Amniotic epithelial cell (primary cell): ENCODE measurements around the gene SESN1.
"Not testable (repeated sequence)": the region's sequence is repeated elsewhere in the genome, so short reads cannot be mapped to it uniquely, and the experiment has no call there.

Source experiments
- DNase-seq: peaks from one replicate; pipeline ENCODE4 v3.0.0-alpha.2; 2010; ENCODE audit warnings: low read depth

SESN1 gene

DNA sequence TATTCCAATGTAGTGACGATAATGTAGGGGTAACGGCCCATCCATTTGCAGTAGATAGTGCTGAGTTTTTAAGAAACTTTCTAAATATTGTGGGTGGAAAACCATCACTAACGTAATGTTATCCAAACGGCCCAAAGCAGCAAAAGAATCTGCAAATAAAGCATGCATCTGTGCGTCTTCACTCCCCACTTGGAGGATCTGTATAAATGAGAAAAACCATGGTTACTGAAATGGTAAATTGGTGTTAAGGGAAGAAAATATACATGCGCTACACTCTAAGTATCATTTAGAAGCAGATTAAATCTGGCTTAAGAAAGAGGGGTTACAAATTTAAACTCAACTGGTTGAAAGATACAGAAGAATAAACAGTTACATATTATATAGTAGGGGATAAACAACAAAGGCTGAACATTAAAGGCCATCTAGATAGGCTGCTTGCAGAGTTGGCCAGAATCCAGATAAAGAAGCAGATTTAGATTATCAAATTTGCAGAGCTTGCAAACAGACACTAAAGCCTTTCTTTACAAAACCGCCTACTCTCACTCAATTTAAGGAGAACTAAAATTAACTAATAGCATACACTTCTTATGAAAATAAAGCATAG, 93.3 kb downstream of the SESN1 start:
- DNase-seq: peak; percentile 27

DNA sequence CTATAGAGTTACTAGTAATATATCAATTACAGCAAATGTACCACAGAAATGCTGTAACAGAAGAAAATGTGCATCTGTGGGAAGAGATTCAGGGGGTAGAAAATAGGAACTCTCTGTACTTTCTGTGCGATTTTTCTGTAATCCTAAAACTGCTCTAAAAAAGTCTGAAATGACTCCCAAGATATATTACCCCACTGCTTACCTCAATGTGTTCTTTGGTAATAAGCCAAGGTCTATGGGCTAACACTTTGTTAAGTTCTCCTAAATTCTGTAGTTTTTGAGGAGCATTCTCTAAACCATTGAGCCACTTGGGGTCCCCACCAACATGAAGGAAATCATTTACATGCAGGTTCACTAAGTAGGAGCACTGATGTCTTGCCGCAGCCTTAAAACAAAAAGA, 94.4 kb downstream of the SESN1 start:
- peak; percentile 42 for DNase-seq

DNA sequence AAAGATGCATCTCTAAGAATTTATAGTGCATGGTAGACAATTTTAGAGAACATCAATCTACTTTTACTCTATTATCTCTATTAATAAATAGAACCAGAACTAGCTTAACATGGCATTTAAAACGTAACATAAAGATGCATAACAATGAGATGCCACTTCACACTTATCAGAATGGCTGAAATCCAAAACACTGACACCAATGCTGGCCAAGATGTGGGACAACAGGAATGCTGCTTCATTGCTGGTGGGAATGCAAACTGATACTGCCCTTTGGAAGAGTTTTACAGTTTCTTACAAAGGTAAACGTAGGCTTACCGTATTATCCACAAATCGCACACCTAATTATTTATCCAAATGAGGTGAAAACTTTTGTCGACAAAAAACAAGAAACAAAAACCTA, 95.2 kb downstream of the SESN1 start:
- no peak for DNase-seq

DNA sequence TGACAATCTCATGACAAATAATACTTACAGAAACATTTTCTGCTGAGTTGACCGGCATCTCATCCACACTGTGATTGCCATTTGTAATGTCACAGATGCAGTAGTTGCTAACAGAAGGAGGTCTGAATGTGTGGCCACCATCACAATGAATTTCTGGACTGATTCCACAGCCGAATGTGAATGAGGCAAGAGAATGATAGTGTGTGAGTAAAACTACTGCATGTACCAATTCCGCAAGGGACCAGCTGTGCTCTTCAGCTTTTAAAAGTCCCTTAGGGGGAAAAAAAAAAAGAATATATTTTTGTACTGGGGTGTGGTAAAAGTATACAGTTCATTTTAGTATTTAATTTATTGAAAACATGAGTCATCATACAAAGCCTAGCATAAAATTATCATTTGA, 96.2 kb downstream of the SESN1 start:
- no peak for DNase-seq

DNA sequence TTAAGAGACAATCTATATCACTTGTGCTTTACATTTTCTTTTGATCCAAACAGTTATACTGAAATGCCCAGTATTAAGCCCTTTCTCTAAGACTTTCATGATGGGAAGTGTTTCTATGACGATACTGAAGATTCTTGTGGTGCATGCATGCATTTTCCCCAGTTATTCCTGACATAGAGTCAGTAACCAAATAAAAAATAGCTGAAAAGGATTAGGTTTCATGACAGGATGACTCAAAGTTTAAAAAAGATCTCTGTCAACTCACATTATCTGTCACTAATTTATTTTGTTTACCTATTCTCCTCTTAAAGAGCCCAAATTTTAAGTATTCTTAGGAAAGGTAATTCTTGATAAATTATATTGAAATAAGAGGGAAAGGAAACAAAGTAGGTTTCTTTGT, 98.4 kb downstream of the SESN1 start:
- DNase-seq: no peak

DNA sequence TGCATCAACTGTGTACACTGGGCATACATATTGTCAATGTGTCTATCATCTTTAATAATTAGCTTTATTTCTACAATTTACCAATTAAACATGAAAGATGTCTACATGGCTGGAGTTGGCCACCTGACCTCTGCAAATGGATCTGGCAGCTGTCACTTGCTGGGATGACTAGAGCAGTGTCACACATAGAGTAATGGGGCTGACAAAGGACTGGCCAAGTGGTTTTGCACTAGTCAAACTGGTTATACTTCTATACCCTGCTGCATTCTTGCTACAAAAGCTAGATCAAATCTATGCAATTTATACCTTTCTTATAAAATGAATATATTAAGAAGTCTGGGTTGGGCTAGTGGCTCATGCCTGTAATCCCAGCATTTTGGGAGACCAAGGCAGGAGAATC, 99.3 kb downstream of the SESN1 start:
- no peak for DNase-seq

DNA sequence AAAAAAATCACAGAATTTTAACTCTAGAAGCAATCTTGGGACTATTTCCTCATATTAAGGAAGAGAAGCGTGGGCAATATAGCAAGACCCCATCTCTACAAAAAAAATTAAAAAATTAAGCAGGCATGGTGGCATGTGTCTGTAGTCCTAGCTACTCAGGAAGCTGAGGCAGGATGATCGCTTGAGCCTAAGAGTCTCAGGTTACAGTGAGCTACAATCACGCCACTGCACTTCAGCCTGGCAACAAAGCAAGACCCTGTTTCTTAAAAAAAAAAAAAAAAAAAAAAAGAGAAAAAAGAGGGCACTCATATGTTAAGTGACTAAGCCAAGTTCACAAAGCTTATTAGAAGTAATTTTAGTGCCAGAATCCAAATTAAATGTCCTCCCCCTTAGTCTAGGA, 100.8 kb downstream of the SESN1 start:
- DNase-seq: no peak

DNA sequence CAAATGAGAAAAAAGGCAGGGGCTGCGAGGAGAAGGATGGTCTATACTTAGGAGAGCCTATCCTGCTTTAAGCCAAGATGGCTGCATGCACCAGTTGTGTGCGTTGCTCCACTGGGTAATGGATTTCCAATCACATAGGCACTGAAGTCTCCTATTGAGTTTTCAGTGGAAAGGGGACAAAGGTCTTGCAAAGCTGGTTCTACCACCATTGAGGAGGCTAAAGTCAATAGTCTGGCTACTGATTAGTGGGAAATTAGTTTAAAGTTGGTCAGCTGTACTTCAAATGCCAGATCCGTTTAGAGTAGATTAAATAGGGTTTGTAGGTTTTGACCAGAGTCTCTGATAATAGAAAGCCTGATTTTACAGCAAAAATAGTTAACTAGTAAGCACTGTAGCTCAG, 104.9 kb downstream of the SESN1 start:
- DNase-seq: no peak

DNA sequence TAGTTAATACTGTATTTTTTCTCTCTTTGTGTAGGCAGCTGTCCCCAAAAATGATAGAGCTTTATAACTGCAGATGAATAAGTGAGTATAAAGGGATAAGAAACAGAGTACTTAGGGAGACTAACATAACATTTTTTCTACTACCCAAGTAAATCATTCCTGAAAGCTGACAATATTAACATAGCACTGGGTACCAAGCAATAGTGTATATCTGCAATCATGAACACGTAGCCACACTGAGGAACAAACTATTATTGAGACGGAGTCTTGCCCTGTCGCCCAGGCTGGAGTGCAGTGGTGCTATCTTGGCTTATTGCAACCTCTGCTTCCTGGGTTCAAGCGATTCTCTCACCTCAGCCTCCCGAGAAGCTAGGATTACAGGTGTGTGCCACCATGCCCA, 105.9 kb downstream of the SESN1 start:
- no peak for DNase-seq

DNA sequence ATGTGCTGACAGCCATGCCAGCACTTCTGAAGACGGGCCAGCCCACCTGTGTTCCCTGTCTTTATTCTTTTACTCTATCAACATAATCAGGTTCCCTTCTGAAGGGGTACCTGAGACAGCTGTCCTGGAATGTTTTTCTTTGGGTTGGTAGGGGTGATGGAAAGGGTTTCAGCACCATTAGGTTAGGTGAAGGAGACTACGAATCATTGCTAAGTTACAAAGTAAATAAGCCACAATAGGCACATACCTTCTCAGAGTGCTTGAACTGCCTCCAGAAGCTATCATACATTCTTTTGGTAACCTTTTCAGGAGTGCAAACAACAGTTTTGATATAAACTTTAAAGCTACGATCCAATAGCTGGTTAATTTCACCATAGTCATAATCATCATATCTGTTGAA, 106.3 kb downstream of the SESN1 start:
- DNase-seq: no peak

DNA sequence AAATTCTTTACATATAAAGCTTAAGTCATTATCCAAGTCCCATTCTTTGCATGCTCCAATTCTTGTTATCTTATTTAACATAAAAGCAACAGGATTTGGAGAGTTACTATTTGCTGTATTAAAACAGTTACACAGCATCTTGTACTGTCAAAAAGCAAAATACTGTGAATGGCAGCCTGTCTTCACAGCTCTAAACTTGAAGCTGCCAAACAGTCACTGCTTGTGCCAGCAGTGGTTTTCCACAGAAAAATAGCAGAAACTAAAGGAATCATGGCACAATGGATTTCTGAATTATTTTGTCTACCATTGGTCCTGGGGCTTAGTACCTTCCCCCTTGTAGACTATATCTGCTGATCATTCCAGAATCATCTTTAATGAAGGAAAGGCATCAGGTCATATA, 107.5 kb downstream of the SESN1 start:
- no peak for DNase-seq

DNA sequence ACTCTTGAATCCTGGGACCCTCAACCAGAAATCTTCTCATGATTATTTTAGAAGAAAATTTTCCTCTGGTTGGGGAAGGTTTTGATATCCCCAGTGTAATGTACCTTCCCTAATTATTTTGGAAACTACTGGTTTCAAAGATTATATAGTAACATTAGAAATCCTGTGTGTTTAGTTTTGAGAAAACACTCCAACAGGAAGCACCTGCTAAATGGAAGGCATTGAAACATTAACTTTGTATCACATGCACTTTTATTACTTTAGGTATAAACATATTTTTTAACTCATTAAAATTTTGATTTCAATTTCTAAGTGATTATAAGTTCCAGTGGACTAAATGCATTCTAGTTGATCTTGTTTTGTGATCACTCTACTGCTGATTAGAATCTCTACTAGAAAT, 109.3 kb downstream of the SESN1 start:
- no peak for DNase-seq

DNA sequence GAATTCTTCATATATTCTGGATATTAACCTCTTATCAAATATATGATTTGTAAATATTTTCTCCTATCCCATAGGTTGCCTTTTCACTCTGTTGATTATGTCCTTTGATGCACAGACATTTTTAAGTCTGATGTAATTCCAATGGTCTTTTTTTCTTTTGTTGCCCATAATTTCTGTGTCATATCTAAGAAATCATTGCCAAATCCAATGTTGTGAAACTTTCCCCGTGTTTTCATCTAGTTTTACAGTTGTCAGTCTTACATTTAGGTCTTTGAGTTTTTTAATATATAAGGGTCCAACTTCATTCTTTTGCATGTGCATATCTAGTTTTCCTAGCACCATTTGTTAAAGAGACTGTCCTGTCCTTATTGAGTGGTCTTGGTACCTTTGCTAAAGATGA, 111.5 kb downstream of the SESN1 start:
- peak; percentile 70 for DNase-seq

DNA sequence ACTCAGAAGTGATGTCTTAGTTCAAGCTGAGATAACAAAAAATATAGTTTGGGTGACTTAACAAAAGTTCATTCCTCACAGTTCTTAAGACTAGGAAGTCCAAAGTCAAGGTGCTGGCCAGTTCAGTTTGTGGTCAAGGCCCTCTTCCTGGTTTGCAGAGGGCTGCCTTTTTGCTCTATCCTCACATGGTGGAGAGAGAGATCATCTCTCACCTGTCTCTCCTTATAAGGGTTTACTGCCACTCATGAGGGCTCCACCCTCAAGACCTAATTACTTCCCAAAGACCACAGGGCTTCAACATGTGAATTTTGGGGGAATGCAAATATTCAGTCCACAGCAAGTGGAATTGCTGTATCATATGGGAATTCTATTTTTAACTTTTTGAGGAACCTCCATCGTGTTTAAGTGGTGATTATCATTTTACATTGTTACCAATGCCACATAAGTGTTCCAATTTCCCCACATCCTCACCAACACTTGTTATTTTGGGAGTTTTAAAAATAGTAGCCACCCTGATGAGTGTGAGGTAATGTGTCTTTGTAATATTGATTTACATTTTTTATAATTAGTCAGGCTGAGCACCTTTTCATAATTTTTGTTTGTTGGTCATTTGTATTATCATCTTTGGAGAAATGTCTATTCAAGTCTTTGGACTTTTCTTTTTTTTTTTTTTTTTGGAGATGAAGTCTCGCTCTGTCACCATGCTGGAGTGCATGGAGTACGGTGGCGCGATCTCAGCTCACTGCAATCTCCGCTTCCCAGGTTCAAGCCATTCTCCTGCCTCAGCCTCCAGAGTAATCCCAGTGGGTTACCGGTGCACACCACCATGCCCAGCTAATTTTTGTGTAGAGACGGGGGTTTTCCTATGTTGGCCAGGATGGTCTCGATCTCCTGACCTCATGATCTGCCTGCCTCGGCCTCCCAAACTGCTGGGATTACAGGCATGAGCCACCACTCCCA, 112.2 kb downstream of the SESN1 start:
- DNase-seq: no peak

DNA sequence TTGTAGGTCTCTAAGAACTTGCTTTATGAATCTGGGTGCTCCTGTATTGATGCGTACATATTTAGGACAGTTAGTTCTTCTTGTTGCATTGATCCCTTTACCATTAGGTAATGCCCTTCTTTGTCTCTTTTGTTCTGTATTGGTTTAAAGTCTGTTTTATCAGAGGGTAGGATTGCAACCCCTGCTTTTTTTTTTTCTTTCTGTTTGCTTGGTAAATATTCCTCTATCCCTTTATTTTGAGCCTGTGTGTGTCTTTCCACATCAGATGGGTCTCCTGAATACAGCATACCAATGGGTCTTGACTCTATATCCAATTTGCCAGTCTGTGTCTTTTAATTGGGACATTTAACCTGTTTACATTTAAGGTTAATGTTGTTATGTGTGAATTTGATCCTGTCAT, 116.0 kb downstream of the SESN1 start:
- DNase-seq: not testable (repeated sequence)

DNA sequence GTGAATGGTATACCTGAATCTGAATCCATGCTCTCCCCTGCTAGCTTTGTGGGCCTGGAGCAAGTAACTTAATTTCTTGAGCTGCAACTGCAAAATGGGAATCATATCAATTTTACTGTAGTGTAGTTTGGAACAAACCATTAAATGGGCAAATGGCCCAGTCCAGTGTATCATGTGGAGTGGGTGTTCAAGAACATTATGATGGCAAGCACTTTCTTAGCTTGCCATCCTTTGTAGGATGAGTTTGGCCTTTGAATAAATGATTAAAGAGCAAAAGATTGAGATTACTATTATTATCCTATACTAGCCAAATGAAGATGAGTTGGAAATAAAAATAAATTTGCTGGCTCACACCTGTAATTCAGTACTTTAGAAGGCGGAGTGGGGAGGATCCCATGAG, 120.4 kb downstream of the SESN1 start:
- DNase-seq: no peak

DNA sequence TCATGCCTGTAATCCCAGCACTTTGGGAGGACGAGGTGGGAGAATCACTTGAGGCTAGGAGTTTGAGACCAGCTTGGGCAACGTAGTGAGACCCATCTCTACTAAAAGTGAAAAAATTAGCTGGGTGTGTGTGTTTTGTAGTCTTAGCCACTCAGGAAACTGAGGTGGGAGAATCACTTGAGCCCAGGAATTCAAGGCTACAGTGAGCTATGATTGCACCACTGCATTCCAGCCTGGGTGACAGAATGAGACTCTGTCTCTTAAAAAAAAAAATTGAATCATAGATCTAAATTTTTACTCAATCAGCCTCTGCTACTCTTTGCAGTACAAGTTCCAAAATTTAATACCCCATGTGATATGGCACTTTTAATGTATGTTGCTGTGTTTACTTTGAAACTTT, 124.9 kb downstream of the SESN1 start:
- DNase-seq: peak; percentile 15

DNA sequence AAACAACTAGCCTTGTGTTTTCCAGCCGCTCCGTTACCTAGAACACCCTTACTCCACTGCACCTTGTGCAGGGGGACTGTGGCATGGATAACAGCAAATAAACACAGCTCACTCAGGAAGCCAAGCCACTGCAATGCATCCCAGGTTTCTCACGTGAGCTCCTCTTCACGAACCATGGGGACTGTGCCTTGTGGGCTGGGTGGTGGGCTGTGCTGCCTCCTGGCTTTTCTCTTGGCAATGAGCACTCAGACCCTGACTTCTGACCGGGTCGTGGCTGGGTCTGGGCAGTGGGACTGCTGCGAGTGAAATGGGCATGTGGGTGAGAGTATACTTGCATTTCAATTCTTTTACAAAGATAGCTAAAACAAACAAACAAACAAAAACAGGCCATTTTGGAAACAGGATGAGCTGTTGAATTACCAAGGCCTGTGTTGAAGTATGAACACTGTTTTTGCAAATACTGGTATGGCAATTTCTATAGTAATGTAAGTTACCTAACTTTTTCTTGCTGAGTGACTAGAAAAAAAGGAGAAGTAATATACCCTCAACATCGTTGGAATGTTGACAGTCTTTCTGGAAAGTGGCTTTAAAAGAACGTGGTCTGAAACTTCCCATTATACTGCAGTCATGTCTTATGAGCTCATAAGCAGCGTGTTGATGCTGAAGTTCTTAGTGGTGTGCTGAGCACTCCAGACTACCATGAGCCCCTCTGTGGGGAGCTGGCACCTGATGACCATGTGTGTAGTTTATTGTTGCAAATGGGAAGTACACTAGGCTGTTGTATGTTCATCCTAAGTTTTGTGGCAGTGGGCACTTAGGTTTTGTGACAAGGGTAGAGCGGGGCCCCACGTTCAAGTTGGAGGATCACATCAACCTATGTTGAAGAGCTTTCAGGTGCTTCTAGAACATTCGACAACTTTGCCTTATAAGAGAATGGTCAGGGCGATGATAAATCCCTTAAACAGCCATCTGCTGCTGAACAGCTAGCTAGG, 126.0 kb downstream of the SESN1 start:
- DNase-seq: no peak

DNA sequence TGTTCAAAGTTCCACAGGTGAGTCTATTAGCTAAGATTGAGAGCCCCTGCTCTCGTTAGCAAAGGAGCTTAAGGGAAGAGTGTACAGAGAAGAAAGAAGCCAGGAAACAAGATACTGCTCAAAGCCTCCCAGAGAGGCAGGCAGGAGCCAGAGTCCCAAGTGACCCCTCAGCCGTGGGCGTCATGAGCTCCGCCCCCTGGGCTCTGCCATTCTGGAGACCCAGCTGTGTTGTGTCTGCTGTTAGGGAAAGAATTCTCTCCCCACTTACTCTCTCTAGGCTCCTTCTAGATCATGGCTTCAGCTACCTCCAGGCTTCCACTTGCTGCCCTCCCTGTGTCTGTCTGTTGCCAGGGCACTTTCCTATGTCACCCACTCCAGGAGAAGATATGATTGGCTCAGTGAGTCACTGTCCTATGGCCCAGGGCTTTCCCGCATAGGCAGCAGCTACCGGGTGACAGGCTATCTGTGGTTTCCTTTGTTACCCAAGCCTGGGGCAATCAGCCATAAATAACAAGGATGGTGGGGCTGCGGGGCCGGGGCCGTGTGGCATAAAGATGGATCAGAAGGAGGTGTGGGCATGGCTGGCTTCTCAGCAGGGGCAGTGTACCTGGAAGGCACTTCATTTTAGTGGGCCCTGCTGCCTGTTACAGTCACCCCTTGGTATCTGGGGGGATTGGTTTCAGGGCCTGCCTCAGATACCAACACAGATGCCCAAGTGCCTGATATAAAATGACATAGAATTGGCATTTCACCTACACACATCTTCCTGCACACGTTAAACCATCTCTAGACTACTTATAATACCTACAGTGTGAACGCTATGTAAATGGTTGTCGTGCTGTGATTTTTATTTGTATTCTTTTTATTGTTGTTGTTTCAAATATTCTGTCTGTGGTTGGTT, 127.5 kb downstream of the SESN1 start:
- no peak for DNase-seq

DNA sequence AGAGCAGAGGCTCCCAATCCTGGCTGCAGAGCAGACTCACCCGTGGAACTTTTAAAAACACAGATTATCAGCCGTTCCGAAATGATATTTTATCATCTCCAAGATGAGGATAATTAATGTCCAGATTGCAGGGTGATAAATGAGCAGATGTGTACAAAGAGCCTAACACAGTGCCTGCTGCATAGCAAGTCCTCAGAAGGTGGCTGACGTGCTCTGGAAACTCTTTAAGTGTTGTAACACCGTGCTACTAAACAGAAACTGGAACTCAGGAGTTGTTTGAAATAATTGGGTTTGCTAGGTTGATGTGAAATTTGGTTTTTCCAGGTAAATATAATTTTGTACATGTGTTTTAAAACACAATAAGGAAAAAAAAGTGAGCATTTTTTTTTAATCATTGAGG, 128.4 kb downstream of the SESN1 start:
- no peak for DNase-seq

DNA sequence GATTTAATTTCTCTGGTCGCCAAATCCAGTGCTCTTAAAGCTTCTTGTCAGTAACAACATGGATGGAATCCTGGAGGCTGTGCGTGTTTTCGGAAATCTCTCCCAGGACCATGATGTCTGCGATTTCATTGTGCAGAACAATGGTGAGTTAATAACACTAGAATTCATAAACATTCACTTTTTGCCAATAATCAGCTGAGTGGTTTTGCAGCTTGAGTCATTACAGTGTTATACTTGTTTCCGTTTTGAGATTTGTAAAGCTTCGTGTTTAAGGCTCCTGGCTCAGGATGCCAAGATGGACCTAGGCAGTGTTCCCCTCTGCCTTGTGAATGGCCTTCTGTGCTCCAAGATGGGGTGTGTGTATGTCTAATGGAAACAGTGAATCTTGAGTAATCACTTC, 132.7 kb downstream of the SESN1 start:
- peak; percentile 26 for DNase-seq
